ENCODE data around the gene FLT3.

DNA sequence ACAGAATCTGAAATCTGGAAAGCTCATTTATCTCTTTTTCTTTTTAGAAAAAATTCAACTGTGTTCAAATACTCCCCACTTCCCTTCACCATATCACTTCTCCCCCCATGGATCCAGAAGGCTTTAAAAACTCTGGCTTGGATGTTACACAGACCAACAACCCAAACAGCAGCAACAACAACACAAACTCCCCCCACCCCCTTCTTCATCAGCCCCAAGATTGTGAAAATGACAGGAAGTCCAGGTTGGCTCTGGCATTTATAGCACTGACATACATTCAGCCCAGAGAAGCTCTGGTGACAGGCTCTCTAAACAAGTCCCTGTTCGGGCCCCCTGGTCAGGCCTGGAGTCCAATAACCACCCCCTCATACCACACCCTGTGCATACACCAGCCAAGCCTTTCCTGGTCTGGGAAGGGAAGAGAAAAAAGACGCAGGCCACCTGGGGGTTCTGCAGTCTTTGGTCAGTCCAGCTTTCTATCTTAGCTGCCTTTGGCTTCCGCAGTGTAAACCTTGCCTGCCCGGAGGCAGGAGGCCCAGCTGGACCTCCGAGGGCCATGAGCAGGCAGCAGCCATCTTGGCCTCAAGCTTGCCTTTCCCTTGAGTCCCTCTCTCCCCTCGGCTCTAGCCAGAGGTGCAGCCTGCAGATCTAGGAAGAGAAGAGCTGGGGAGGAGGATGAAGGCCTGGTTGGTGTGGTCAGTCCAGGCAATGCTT lies 138.1 kb downstream of the FLT3 start:
- TF ChIP-seq, protein P1, sequence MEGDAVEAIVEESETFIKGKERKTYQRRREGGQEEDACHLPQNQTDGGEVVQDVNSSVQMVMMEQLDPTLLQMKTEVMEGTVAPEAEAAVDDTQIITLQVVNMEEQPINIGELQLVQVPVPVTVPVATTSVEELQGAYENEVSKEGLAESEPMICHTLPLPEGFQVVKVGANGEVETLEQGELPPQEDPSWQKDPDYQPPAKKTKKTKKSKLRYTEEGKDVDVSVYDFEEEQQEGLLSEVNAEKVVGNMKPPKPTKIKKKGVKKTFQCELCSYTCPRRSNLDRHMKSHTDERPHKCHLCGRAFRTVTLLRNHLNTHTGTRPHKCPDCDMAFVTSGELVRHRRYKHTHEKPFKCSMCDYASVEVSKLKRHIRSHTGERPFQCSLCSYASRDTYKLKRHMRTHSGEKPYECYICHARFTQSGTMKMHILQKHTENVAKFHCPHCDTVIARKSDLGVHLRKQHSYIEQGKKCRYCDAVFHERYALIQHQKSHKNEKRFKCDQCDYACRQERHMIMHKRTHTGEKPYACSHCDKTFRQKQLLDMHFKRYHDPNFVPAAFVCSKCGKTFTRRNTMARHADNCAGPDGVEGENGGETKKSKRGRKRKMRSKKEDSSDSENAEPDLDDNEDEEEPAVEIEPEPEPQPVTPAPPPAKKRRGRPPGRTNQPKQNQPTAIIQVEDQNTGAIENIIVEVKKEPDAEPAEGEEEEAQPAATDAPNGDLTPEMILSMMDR (IDR thresholded peaks at IDR 0.05): no peak
- no peak for TF ChIP-seq POLR2A (IDR thresholded peaks at IDR 0.05)

All from adrenal gland (tissue), 5 donors.